ENCODE results near the gene TMEM45A. TPM values are rescaled to one million over a fixed set of nuclear protein-coding genes. Genes with fewer than 3 reads are reported as not detected.

Gene TMEM45A
- total RNA-seq, 2 experiments from 2014 or later: 0.10 TPM; not detected in 1

- Histone ChIP-seq H3K4me1 (ENCODE audit: insufficient read depth, low read length, poor library complexity, severe bottlenecking) (no peaks in the 10 kb centered on the region), H3K9me3 (ENCODE audit: low read length) (no peaks in the 10 kb centered on the region), H3K9me2 (ENCODE audit: insufficient read depth, low read length) (no peaks in the 10 kb centered on the region), H4K20me1 (ENCODE audit: insufficient read depth, low read length) (no peaks in the 10 kb centered on the region; the same call in 1 of the 2 replicates), H3K79me2 (ENCODE audit: insufficient read depth, low read depth, low read length) (no peaks in the 10 kb centered on the region), H2AFZ (ENCODE audit: low read length) (no peak overlapping the region), H3K36me3 (ENCODE audit: insufficient read depth, low read length) (no peaks in the 10 kb centered on the region), H3K4me2 (ENCODE audit: low read length) (no peak overlapping the region), H3K4me3 (ENCODE audit: low read depth, low read length, poor library complexity, severe bottlenecking) (no peak overlapping the region), H3K27ac (ENCODE audit: low read depth, low read length, poor library complexity, severe bottlenecking) (no peak overlapping the region)
- no peak for DNase-seq (ENCODE audit: low spot score)
- intact Hi-C loops (cut with micrococcal nuclease; ENCODE audit: unreplicated experiment): no loop called here
- CTCF ChIA-PET (ENCODE audit: unreplicated experiment): no interaction called here
- TF ChIP-seq EZH2phosphoT487 (IDR thresholded peaks at IDR 0.05; ENCODE audit: borderline replicate concordance, low read depth, low read length): no peak
- POLR2A ChIA-PET: no interaction called here
- BruUV-seq (replicated peaks): no TSS peak
Observed at GRCh38 chr3:100518983-100519382, 26.6 kb downstream of the TMEM45A start.

GRCh38 chr3:100521439-100521845 lies 29.0 kb downstream of the TMEM45A start:
- intact Hi-C loops (cut with micrococcal nuclease; ENCODE audit: unreplicated experiment): no loop called here
- TF ChIP-seq EZH2phosphoT487 (IDR thresholded peaks at IDR 0.05; ENCODE audit: borderline replicate concordance, low read depth, low read length): no peak
- H3K9me2 ChIP-seq (ENCODE audit: insufficient read depth, low read length): no peaks in the 10 kb centered on the region
- H3K4me1 ChIP-seq (ENCODE audit: insufficient read depth, low read length, poor library complexity, severe bottlenecking): no peaks in the 10 kb centered on the region
- no peak overlapping the region for H2AFZ ChIP-seq (ENCODE audit: low read length)
- no peak overlapping the region for H3K4me3 ChIP-seq (ENCODE audit: low read depth, low read length, poor library complexity, severe bottlenecking)
- no peaks in the 10 kb centered on the region for H3K79me2 ChIP-seq (ENCODE audit: insufficient read depth, low read depth, low read length)
- DNase-seq (ENCODE audit: low spot score): no peak
- no peaks in the 10 kb centered on the region for H3K36me3 ChIP-seq (ENCODE audit: insufficient read depth, low read length)
- H3K4me2 ChIP-seq (ENCODE audit: low read length): no peak overlapping the region
- ChIA-PET CTCF (ENCODE audit: unreplicated experiment) (no interaction called here), POLR2A (no interaction called here)
- no peaks in the 10 kb centered on the region; the same call in 1 of the 2 replicates for H4K20me1 ChIP-seq (ENCODE audit: insufficient read depth, low read length)
- no peaks in the 10 kb centered on the region for H3K9me3 ChIP-seq (ENCODE audit: low read length)
- H3K27ac ChIP-seq (ENCODE audit: low read depth, low read length, poor library complexity, severe bottlenecking): no peak overlapping the region
- no TSS peak for BruUV-seq (replicated peaks)

- H3K4me2 ChIP-seq (ENCODE audit: low read length): no peak overlapping the region
- no TSS peak for BruUV-seq (replicated peaks)
- CTCF ChIA-PET (ENCODE audit: unreplicated experiment): no interaction called here
Observed at GRCh38 chr3:100522125-100522524, 29.7 kb downstream of the TMEM45A start.

More at GRCh38 chr3:100522125-100522524, 29.7 kb downstream of the TMEM45A start:
- intact Hi-C loops (cut with micrococcal nuclease; ENCODE audit: unreplicated experiment): no loop called here
- no peak overlapping the region for H3K27ac ChIP-seq (ENCODE audit: low read depth, low read length, poor library complexity, severe bottlenecking)
- no peaks in the 10 kb centered on the region for H3K79me2 ChIP-seq (ENCODE audit: insufficient read depth, low read depth, low read length)
- H3K9me2 ChIP-seq (ENCODE audit: insufficient read depth, low read length): no peaks in the 10 kb centered on the region
- no peaks in the 10 kb centered on the region for H3K9me3 ChIP-seq (ENCODE audit: low read length)
- H3K4me1 ChIP-seq (ENCODE audit: insufficient read depth, low read length, poor library complexity, severe bottlenecking): no peaks in the 10 kb centered on the region
- no peak overlapping the region for H2AFZ ChIP-seq (ENCODE audit: low read length)
- TF ChIP-seq EZH2phosphoT487 (IDR thresholded peaks at IDR 0.05; ENCODE audit: borderline replicate concordance, low read depth, low read length): no peak
- TF ChIP-seq CTCF (conservative IDR thresholded peaks at IDR 0.05; ENCODE audit: low read length): no peak
- no peaks in the 10 kb centered on the region; the same call in 1 of the 2 replicates for H4K20me1 ChIP-seq (ENCODE audit: insufficient read depth, low read length)
- DNase-seq (ENCODE audit: low spot score): no peak
- no peak overlapping the region for H3K4me3 ChIP-seq (ENCODE audit: low read depth, low read length, poor library complexity, severe bottlenecking)
- no peaks in the 10 kb centered on the region for H3K36me3 ChIP-seq (ENCODE audit: insufficient read depth, low read length)
- POLR2A ChIA-PET: no interaction called here

Measured in OCI-LY7 (cell line).